ENCODE measurements around the gene HPS5.

The HPS5 gene

GRCh38 chr11:18235394-18236334, 86.3 kb downstream of the HPS5 start:
- DNase-seq (ENCODE audit: low read depth), result no peak

- no peak for DNase-seq (ENCODE audit: low read depth)
These were observed 88.0 kb downstream of the HPS5 start for GRCh38 chr11:18233912-18234311.

GRCh38 chr11:18230859-18231258, 91.1 kb downstream of the HPS5 start:
- DNase-seq (ENCODE audit: low read depth), result no peak

GRCh38 chr11:18229501-18229900, 92.4 kb downstream of the HPS5 start:
- no peak for DNase-seq (ENCODE audit: low read depth)
